ENCODE data around the gene OVAAL.

The OVAAL gene

GRCh38 chr1:180558664-180559063, at the start of gene OVAAL:
Gene OVAAL, plus strand, starts transcription at chr1:180558964.
- DNase-seq = no peak

GRCh38 chr1:180510882-180511281, 47.9 kb upstream of the OVAAL start:
- DNase-seq = no peak

GRCh38 chr1:180513531-180513930, 45.2 kb upstream of the OVAAL start:
- DNase-seq = no peak

- no peak for DNase-seq
Observed at GRCh38 chr1:180515364-180515763, 43.4 kb upstream of the OVAAL start.

GRCh38 chr1:180515857-180516388, 42.8 kb upstream of the OVAAL start:
- peak; percentile 62 for DNase-seq

GRCh38 chr1:180519846-180520245, 38.9 kb upstream of the OVAAL start:
- DNase-seq = no peak

GRCh38 chr1:180521474-180522212, 37.1 kb upstream of the OVAAL start:
- DNase-seq = no peak

- no peak for DNase-seq
Observed at GRCh38 chr1:180522213-180522515, 36.6 kb upstream of the OVAAL start.

- no peak for DNase-seq
Observed at GRCh38 chr1:180524160-180524914, 34.4 kb upstream of the OVAAL start.

- DNase-seq = no peak
Observed at GRCh38 chr1:180524915-180525714, 33.6 kb upstream of the OVAAL start.

GRCh38 chr1:180525715-180526039, 33.1 kb upstream of the OVAAL start:
- DNase-seq = no peak

- no peak for DNase-seq
Observed at GRCh38 chr1:180527101-180527669, 31.6 kb upstream of the OVAAL start.

- no peak for DNase-seq
Observed at GRCh38 chr1:180528868-180529470, 29.8 kb upstream of the OVAAL start.

- no peak for DNase-seq
Observed at GRCh38 chr1:180530501-180530900, 28.3 kb upstream of the OVAAL start.

- no peak for DNase-seq
Observed at GRCh38 chr1:180532854-180533253, 25.9 kb upstream of the OVAAL start.

GRCh38 chr1:180533266-180533987, 25.3 kb upstream of the OVAAL start:
- DNase-seq = peak; percentile 81

GRCh38 chr1:180534214-180534613, 24.6 kb upstream of the OVAAL start:
- no peak for DNase-seq

GRCh38 chr1:180535418-180535999, 23.3 kb upstream of the OVAAL start:
- DNase-seq = no peak

- DNase-seq = no peak
Observed at GRCh38 chr1:180536821-180537372, 21.9 kb upstream of the OVAAL start.

- no peak for DNase-seq
Observed at GRCh38 chr1:180539136-180539535, 19.6 kb upstream of the OVAAL start.

Data from stimulated activated CD8-positive, alpha-beta memory T cell treated with anti-CD3 and anti-CD28 coated beads, Interleukin-4, amount 100 ng/mL, for 48 hours (primary cell).